PFSK-1 (cell line): ENCODE data around the gene IFRD2.

Experiments
- POLR2AphosphoS5 ChIP-seq: IDR thresholded peaks from 2 replicates; pipeline ENCODE4 v1.6.1; 2012; ENCODE audit warnings: low read depth, mild to moderate bottlenecking, control low read depth, low read length, moderate library complexity
- SIN3A ChIP-seq: IDR thresholded peaks from 2 replicates; pipeline ENCODE4 v1.6.1; 2012; ENCODE audit warnings: mild to moderate bottlenecking, low read length, moderate library complexity, borderline replicate concordance; ENCODE audit not compliant: insufficient read depth
- TAF1 ChIP-seq: IDR thresholded peaks from 2 replicates; pipeline ENCODE4 v1.6.1; 2012; ENCODE audit warnings: low read length, control low read depth, borderline replicate concordance; ENCODE audit not compliant: insufficient read depth

DNA sequence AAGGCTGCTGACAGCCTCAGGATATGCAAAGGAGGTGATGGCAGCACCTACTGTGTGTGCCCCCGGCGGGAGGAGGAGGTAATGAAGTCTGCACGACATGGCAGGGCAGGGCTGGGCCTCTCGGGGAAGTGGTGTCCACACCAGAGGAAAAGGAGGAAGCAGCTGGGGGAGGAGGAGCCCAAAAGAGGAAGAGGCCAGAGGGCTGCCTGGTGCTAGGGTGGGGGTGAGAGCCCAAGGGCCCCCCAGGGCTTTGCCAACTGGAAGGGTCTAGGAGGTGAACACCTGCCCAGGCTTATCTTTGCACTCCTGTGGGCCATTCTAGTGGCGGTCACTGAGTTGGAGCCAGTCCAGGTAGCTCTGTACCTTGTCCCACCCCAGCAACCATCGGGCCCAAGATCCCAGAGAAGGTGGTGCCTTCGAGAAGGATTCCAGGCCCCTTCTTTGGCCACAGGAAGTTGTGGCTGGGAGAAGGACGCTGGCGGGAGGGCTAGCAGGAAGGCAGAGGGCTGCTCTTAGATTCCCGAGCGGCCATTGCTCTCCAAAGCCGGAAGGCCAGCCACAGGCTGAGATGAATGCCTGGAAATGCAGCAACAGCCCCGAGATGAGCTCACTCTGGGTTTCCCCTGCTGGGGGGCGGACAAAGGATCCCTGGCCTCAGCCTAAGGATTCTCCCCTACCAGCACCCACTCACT lies 49.2 kb downstream of the IFRD2 start:
- TF ChIP-seq POLR2AphosphoS5: no peak
- TF ChIP-seq TAF1: no peak
- no peak for TF ChIP-seq SIN3A
